GM12878 (cell line): Measurements from ENCODE around the gene DHRS1. TPM values are rescaled to one million over a fixed set of nuclear protein-coding genes. Genes with fewer than 3 reads are reported as not detected.

Source experiments
- BCL11A ChIP-seq: IDR thresholded peaks from 2 replicates; pipeline ENCODE4 v1.6.1; 2011; ENCODE audit warnings: low read depth, low read length
- CBFB ChIP-seq: IDR thresholded peaks from 2 replicates; pipeline ENCODE4 v1.6.1; 2016; ENCODE audit warnings: antibody characterized with exemption, low read depth
- IKZF1 ChIP-seq: fragments of 450-650 bp; conservative IDR thresholded peaks from 2 replicates; pipeline ENCODE4 v1.6.1; 2017; ENCODE audit warnings: antibody characterized with exemption, mild to moderate bottlenecking
- IRF4 ChIP-seq: IDR thresholded peaks from 2 replicates; pipeline ENCODE4 v1.6.1; 2011; ENCODE audit warnings: low read depth, low read length
- JUND ChIP-seq: IDR thresholded peaks from 2 replicates; pipeline ENCODE4 v1.6.1; 2012; ENCODE audit warnings: low read depth, mild to moderate bottlenecking, low read length, improper control_type of control experiment, moderate library complexity
- KAT2A ChIP-seq: conservative IDR thresholded peaks from 2 replicates; pipeline ENCODE4 v1.6.1; 2011; ENCODE audit warnings: low read depth, low read length; ENCODE audit not compliant: control insufficient read depth
- LARP7 ChIP-seq: fragments of 450-650 bp; IDR thresholded peaks from 2 replicates; pipeline ENCODE4 v1.6.1; 2017; ENCODE audit warnings: mild to moderate bottlenecking
- MTA2 ChIP-seq: fragments of 450-650 bp; IDR thresholded peaks from 2 replicates; pipeline ENCODE4 v1.6.1; 2016; ENCODE audit warnings: low read depth, mild to moderate bottlenecking, moderate library complexity
- MYC ChIP-seq: IDR thresholded peaks from 2 replicates; pipeline ENCODE4 v1.6.1; 2011; ENCODE audit warnings: mild to moderate bottlenecking, low read length, moderate library complexity, inconsistent platforms; ENCODE audit not compliant: insufficient read depth, insufficient replicate concordance, insufficient read length, severe bottlenecking
- NFIC ChIP-seq: IDR thresholded peaks from 2 replicates; pipeline ENCODE4 v1.6.1; 2012; ENCODE audit warnings: low read depth, mild to moderate bottlenecking, inconsistent platforms, low read length, moderate library complexity
- PAX8 ChIP-seq: fragments of 450-650 bp; IDR thresholded peaks from 2 replicates; pipeline ENCODE4 v1.6.1; 2017; ENCODE audit warnings: mild to moderate bottlenecking, moderate library complexity
- POLR2AphosphoS5 ChIP-seq: IDR thresholded peaks from 2 replicates; pipeline ENCODE4 v1.6.1; 2011; ENCODE audit warnings: mild to moderate bottlenecking, low read length, inconsistent platforms
- POU2F2 ChIP-seq: IDR thresholded peaks from 3 replicates; pipeline ENCODE4 v1.6.1; 2011; ENCODE audit warnings: low read depth, mild to moderate bottlenecking, low read length, borderline replicate concordance
- RB1 ChIP-seq: fragments of 450-650 bp; formaldehyde crosslinking; IDR thresholded peaks from 2 replicates; pipeline ENCODE4 v1.6.1; 2017; ENCODE audit warnings: mild to moderate bottlenecking, borderline replicate concordance
- RFX5 ChIP-seq: IDR thresholded peaks from 2 replicates; pipeline ENCODE4 v1.6.1; 2011; ENCODE audit warnings: low read depth, low read length, improper control_type of control experiment
- SMAD1 ChIP-seq: fragments of 450-650 bp; IDR thresholded peaks from 2 replicates; pipeline ENCODE4 v1.6.1; 2018; ENCODE audit warnings: mild to moderate bottlenecking, low read depth; ENCODE audit not compliant: partially characterized antibody
- SREBF1 ChIP-seq: IDR thresholded peaks from 2 replicates; pipeline ENCODE4 v1.6.1; 2012; ENCODE audit warnings: mild to moderate bottlenecking, low read length
- SREBF2 ChIP-seq: IDR thresholded peaks from 2 replicates; pipeline ENCODE4 v1.6.1; 2012; ENCODE audit warnings: mild to moderate bottlenecking, low read length
- TBL1XR1 ChIP-seq: IDR thresholded peaks from 2 replicates; pipeline ENCODE4 v1.6.1; 2012; ENCODE audit warnings: low read depth, low read length, improper control_type of control experiment
- ZNF384 ChIP-seq: IDR thresholded peaks from 2 replicates; pipeline ENCODE4 v1.6.1; 2012; ENCODE audit warnings: low read depth, mild to moderate bottlenecking, low read length, improper control_type of control experiment, borderline replicate concordance
- ZNF622 ChIP-seq: fragments of 450-650 bp; IDR thresholded peaks from 2 replicates; pipeline ENCODE4 v1.6.1; 2017; ENCODE audit warnings: mild to moderate bottlenecking, inconsistent platforms
- ZZZ3 ChIP-seq: IDR thresholded peaks from 2 replicates; pipeline ENCODE4 v1.6.1; 2011; ENCODE audit warnings: low read depth; ENCODE audit not compliant: control insufficient read depth, insufficient read length
- polyA plus RNA-seq, 11 experiments: library from polyadenylated mRNA; depleted of rRNA in 4 of 11; unstranded in 6 of 11; stranded (reverse) in 5 of 11; fragments of >200 nt; fragmentation: Nextera tagmentation in 4 of 11; fragmentation: Illumina TruSeq in 1 of 11; extraction: Ambion mirVana in 4 of 11; extraction: Trizol in 1 of 11; gene quantifications; 1 replicate in 1 of 11; 2 replicates in 10 of 11; pipeline versions ENCODE4 v1.2.1 to v1.2.3, GENCODE V29; 2011 to 2016; ENCODE audit warnings: inconsistent platforms in 2 of 11, missing spikeins in 2 of 11, low read depth in 1 of 11
- total RNA-seq, 4 experiments: library from RNA; depleted of rRNA in 3 of 4; stranded (reverse); fragments of >200 nt in 3 of 4; fragmentation: Illumina TruSeq in 1 of 4; extraction: Trizol in 1 of 4; gene quantifications; 2 replicates each; pipeline versions ENCODE4 v1.2.1 to v1.2.3, GENCODE V29; 2013 to 2021
- TF ChIP-seq, protein P1 (sequence below): fragments of 450-650 bp; IDR thresholded peaks from 2 replicates; pipeline ENCODE4 v1.6.1; 2017; ENCODE audit warnings: mild to moderate bottlenecking, moderate library complexity
- TF ChIP-seq, protein P2 (sequence below): IDR thresholded peaks from 2 replicates; pipeline ENCODE4 v1.6.1; 2011; ENCODE audit warnings: borderline replicate concordance, low read depth, mild to moderate bottlenecking, moderate library complexity, mixed read lengths, low read length; ENCODE audit not compliant: insufficient read depth; ENCODE audit errors: extremely low read length
- TF ChIP-seq, protein P3 (sequence below): IDR thresholded peaks from 2 replicates; pipeline ENCODE4 v1.6.1; 2011; ENCODE audit warnings: borderline replicate concordance, low read depth, mild to moderate bottlenecking, moderate library complexity, low read length; ENCODE audit not compliant: insufficient read depth, poor library complexity, severe bottlenecking
- TF ChIP-seq, protein P4 (sequence below): IDR thresholded peaks from 2 replicates; pipeline ENCODE4 v1.6.1; 2012; ENCODE audit warnings: low read length, inconsistent platforms

Gene DHRS1
- total and polyA plus RNA-seq, 10 of the 15 experiments (the other 5 are each of a cell fraction or from before 2014, with no cell fraction given): 12.1 to 45.0 (median 25.7) TPM

DNA sequence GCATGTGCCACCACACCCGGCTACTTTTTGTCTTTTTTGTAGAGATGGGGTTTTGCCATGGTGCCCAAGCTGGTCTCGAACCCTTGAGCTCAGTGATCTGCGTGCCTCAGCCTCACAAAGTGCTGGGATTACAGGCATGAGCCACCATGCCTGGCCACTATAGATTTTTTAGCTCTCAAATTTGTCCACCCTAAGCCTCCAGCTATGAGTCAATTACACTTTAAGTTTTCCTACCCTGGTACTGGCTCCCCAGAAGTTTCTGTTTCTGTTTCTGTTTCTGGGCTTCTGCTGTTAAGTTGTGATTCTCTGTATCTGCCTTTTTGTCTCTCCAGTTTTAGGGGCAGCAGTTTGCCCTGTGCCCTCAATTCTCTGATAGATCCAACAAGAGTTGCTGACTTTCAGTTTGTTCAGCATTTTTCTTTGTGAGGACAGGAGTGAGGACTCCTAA, 52.8 kb downstream of the DHRS1 start (continued):
- no peak for TF ChIP-seq SREBF1
- no peak for TF ChIP-seq ZNF384
- TF ChIP-seq PAX8: no peak
- no peak for TF ChIP-seq CBFB
- TF ChIP-seq SREBF2: no peak
- TF ChIP-seq NFIC: no peak
- TF ChIP-seq, protein P1, sequence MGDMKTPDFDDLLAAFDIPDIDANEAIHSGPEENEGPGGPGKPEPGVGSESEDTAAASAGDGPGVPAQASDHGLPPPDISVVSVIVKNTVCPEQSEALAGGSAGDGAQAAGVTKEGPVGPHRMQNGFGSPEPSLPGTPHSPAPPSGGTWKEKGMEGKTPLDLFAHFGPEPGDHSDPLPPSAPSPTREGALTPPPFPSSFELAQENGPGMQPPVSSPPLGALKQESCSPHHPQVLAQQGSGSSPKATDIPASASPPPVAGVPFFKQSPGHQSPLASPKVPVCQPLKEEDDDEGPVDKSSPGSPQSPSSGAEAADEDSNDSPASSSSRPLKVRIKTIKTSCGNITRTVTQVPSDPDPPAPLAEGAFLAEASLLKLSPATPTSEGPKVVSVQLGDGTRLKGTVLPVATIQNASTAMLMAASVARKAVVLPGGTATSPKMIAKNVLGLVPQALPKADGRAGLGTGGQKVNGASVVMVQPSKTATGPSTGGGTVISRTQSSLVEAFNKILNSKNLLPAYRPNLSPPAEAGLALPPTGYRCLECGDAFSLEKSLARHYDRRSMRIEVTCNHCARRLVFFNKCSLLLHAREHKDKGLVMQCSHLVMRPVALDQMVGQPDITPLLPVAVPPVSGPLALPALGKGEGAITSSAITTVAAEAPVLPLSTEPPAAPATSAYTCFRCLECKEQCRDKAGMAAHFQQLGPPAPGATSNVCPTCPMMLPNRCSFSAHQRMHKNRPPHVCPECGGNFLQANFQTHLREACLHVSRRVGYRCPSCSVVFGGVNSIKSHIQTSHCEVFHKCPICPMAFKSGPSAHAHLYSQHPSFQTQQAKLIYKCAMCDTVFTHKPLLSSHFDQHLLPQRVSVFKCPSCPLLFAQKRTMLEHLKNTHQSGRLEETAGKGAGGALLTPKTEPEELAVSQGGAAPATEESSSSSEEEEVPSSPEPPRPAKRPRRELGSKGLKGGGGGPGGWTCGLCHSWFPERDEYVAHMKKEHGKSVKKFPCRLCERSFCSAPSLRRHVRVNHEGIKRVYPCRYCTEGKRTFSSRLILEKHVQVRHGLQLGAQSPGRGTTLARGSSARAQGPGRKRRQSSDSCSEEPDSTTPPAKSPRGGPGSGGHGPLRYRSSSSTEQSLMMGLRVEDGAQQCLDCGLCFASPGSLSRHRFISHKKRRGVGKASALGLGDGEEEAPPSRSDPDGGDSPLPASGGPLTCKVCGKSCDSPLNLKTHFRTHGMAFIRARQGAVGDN: peak; percentile 47; the same call in 1 of the 2 replicates
- no peak for TF ChIP-seq RFX5
- peak; percentile 59; the same call in 1 of the 2 replicates for TF ChIP-seq IRF4
- TF ChIP-seq LARP7: no peak
- TF ChIP-seq, protein P2, sequence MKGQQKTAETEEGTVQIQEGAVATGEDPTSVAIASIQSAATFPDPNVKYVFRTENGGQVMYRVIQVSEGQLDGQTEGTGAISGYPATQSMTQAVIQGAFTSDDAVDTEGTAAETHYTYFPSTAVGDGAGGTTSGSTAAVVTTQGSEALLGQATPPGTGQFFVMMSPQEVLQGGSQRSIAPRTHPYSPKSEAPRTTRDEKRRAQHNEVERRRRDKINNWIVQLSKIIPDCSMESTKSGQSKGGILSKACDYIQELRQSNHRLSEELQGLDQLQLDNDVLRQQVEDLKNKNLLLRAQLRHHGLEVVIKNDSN: no peak
- no peak for TF ChIP-seq RB1
- TF ChIP-seq TBL1XR1: no peak
- TF ChIP-seq, protein P3, sequence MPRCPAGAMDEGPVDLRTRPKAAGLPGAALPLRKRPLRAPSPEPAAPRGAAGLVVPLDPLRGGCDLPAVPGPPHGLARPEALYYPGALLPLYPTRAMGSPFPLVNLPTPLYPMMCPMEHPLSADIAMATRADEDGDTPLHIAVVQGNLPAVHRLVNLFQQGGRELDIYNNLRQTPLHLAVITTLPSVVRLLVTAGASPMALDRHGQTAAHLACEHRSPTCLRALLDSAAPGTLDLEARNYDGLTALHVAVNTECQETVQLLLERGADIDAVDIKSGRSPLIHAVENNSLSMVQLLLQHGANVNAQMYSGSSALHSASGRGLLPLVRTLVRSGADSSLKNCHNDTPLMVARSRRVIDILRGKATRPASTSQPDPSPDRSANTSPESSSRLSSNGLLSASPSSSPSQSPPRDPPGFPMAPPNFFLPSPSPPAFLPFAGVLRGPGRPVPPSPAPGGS: no peak
- no peak for TF ChIP-seq ZNF622
- TF ChIP-seq SMAD1: no peak
- TF ChIP-seq BCL11A: 0 out of 2 replicates have a peak, but pooled peaks have one; percentile 8
- TF ChIP-seq KAT2A: no peak
- no peak for TF ChIP-seq MYC
- TF ChIP-seq, protein P4, sequence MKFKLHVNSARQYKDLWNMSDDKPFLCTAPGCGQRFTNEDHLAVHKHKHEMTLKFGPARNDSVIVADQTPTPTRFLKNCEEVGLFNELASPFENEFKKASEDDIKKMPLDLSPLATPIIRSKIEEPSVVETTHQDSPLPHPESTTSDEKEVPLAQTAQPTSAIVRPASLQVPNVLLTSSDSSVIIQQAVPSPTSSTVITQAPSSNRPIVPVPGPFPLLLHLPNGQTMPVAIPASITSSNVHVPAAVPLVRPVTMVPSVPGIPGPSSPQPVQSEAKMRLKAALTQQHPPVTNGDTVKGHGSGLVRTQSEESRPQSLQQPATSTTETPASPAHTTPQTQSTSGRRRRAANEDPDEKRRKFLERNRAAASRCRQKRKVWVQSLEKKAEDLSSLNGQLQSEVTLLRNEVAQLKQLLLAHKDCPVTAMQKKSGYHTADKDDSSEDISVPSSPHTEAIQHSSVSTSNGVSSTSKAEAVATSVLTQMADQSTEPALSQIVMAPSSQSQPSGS: no peak
- TF ChIP-seq JUND: no peak
- no peak for TF ChIP-seq POU2F2
- peak; percentile 68 for TF ChIP-seq POLR2AphosphoS5
- TF ChIP-seq ZZZ3: no peak
- peak; percentile 35; the same call in 1 of the 2 replicates for TF ChIP-seq MTA2
- TF ChIP-seq IKZF1: peak; percentile 53; the same call in 1 of the 2 replicates
